Fibroblast of lung (primary cell): Measurements from ENCODE around the gene PIAS1. TPM values are rescaled to one million over a fixed set of nuclear protein-coding genes. Genes with fewer than 3 reads are reported as not detected.
"Not testable (repeated sequence)": the region's sequence is repeated elsewhere in the genome, so short reads cannot be mapped to it uniquely, and the experiment has no call there.

Experiments used
- DNase-seq, 2 donors: peaks; one replicate each; pipeline versions ENCODE4 v3.0.0 to v3.0.0-alpha.2; 2010; ENCODE audit warnings: low read depth in 2 of 2
- H2AFZ ChIP-seq: 2 replicates; pipeline ENCODE4 v1.5.1; 2012; ENCODE audit warnings: low read length, control low read depth, inconsistent platforms
- H3K27ac ChIP-seq: 2 replicates; pipeline ENCODE4 v1.5.1; 2011; ENCODE audit warnings: low read length, control low read depth; ENCODE audit not compliant: insufficient read depth
- H3K27me3 ChIP-seq: 2 replicates; pipeline ENCODE4 v1.5.1; 2011; ENCODE audit warnings: mild to moderate bottlenecking, low read length; ENCODE audit not compliant: control insufficient read depth, insufficient read depth
- H3K36me3 ChIP-seq: 2 replicates; pipeline ENCODE4 v1.5.1; 2011; ENCODE audit warnings: low read length; ENCODE audit not compliant: control insufficient read depth, insufficient read depth
- H3K4me1 ChIP-seq: 2 replicates; pipeline ENCODE4 v1.5.1; 2011; ENCODE audit warnings: low read length; ENCODE audit not compliant: control insufficient read depth, insufficient read depth; ENCODE audit errors: extremely low read depth
- H3K4me2 ChIP-seq: 2 replicates; pipeline ENCODE4 v1.5.1; 2011; ENCODE audit warnings: low read length, control low read depth; ENCODE audit not compliant: insufficient read depth; ENCODE audit errors: extremely low read depth
- H3K4me3 ChIP-seq, 4 experiments: fragments of 200-600 bp in 1 of 4; sonication (generic) in 1 of 4; replicated peaks in 1 of 4; 2 replicates each; pipeline ENCODE4 v1.5.1; 2011 to 2016; ENCODE audit warnings: low read length in 4 of 4, low read depth in 3 of 4, mild to moderate bottlenecking in 3 of 4, control low read depth in 2 of 4, inconsistent platforms in 1 of 4, mixed read lengths in 1 of 4; ENCODE audit not compliant: insufficient read depth in 1 of 4; ENCODE audit errors: control extremely low read depth in 1 of 4
- H3K79me2 ChIP-seq: 2 replicates; pipeline ENCODE4 v1.5.1; 2012; ENCODE audit warnings: mild to moderate bottlenecking, low read length, inconsistent platforms; ENCODE audit not compliant: control insufficient read depth, insufficient read depth
- H3K9ac ChIP-seq: 2 replicates; pipeline ENCODE4 v1.5.1; 2011; ENCODE audit warnings: mild to moderate bottlenecking, low read length, control low read depth; ENCODE audit not compliant: insufficient read depth
- H3K9me3 ChIP-seq: 2 replicates; pipeline ENCODE4 v1.5.1; 2012; ENCODE audit warnings: low read depth, low read length; ENCODE audit not compliant: control insufficient read depth, insufficient read depth
- H4K20me1 ChIP-seq: 2 replicates; pipeline ENCODE4 v1.5.1; 2011; ENCODE audit warnings: low read length; ENCODE audit not compliant: control insufficient read depth, insufficient read depth; ENCODE audit errors: extremely low read depth
- EZH2 ChIP-seq: IDR thresholded peaks from 2 replicates; pipeline ENCODE4 v1.5.1; 2012; ENCODE audit warnings: low read length, control low read depth, mild to moderate bottlenecking; ENCODE audit errors: missing control alignments
- polyA plus RNA-seq, 2 donors: library from polyadenylated mRNA; depleted of rRNA in 1 of 2; stranded (reverse) in 1 of 2; unstranded in 1 of 2; fragments of >200 nt; gene quantifications; 2 replicates each; pipeline ENCODE4 v1.2.1, GENCODE V29; 2011 to 2012; ENCODE audit warnings: missing spikeins in 1 of 2
- total RNA-seq: library from RNA; depleted of rRNA; stranded (reverse); fragments of >200 nt; gene quantifications from 2 replicates; pipeline ENCODE4 v1.2.1, GENCODE V29; 2014
- TF ChIP-seq, protein P1 (sequence below), 2 donors: IDR thresholded peaks in 1 of 2; conservative IDR thresholded peaks in 1 of 2; 1 replicate in 1 of 2; 2 replicates in 1 of 2; pipeline ENCODE4 v1.5.1; 2011 to 2012; ENCODE audit warnings: low read length in 2 of 2, control low read depth in 1 of 2, inconsistent platforms in 1 of 2, low read depth in 1 of 2, mild to moderate bottlenecking in 1 of 2

Gene PIAS1
- total and polyA plus RNA-seq, 2 donors (not counting 1 experiment from before 2014, with no cell fraction given): 17.0 to 35.1 TPM

DNA sequence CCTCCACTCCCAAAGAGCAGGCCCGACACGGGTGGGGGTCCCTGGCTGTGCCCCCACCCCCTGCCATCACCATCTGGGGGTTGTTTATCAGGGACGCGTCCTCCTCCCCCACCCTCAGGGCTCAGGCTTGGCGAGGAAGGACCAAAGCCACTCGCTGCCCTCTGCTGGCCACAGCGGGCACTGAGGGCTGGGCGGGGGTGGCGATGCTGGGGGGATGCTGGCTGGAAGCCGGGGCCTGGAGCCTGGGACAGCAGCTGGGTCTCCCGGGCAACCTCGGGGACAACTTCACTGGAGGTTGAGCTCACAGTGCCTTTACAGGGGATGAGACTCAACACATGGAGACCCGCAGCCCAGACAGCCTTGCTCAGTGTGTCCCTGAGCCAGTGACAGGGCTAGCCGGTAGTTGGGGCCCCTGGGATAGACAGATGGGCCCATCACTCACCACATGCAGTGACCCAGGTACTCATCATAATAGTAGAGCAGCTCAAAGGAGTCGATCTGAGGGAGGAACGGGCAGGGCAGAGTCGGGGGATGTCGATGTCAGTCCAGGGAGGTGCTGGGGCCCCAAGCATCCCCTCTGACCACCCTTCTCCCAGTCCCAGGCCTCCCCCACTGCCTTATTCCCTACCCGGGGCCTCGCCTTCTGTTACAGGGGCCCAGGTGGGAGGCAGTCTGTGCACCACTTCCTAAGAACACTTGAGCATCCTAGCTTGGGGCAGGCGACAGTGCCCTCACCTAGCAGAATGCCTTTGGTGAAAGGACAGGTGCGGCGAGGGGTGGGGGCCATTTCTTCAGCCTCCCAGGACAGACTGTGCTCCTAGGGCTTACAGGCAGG lies 156.9 kb downstream of the PIAS1 start:
- Histone ChIP-seq H3K4me3 (no peak overlapping the region), H3K27me3 (no peaks in the 10 kb centered on the region), H3K36me3 (peaks cover 2% of the 10 kb centered on the region), H2AFZ (no peak overlapping the region), H3K9ac (no peak overlapping the region), H3K4me1 (no peaks in the 10 kb centered on the region), H3K9me3 (no peaks in the 10 kb centered on the region), H3K4me2 (peak overlapping the region; percentile 35), H3K27ac (no peak overlapping the region), H3K79me2 (no peaks in the 10 kb centered on the region), H4K20me1 (no peaks in the 10 kb centered on the region)
- TF ChIP-seq, protein P1, sequence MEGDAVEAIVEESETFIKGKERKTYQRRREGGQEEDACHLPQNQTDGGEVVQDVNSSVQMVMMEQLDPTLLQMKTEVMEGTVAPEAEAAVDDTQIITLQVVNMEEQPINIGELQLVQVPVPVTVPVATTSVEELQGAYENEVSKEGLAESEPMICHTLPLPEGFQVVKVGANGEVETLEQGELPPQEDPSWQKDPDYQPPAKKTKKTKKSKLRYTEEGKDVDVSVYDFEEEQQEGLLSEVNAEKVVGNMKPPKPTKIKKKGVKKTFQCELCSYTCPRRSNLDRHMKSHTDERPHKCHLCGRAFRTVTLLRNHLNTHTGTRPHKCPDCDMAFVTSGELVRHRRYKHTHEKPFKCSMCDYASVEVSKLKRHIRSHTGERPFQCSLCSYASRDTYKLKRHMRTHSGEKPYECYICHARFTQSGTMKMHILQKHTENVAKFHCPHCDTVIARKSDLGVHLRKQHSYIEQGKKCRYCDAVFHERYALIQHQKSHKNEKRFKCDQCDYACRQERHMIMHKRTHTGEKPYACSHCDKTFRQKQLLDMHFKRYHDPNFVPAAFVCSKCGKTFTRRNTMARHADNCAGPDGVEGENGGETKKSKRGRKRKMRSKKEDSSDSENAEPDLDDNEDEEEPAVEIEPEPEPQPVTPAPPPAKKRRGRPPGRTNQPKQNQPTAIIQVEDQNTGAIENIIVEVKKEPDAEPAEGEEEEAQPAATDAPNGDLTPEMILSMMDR (conservative IDR thresholded peaks at IDR 0.05 in 1 of 2, IDR thresholded peaks at IDR 0.05 in 1 of 2; ENCODE audit: low read depth in 1 of 2, low read length in 2 of 2): peak; percentile 77 to 88
- TF ChIP-seq EZH2: no peak
- peak; percentile 20 to 37 for DNase-seq

DNA sequence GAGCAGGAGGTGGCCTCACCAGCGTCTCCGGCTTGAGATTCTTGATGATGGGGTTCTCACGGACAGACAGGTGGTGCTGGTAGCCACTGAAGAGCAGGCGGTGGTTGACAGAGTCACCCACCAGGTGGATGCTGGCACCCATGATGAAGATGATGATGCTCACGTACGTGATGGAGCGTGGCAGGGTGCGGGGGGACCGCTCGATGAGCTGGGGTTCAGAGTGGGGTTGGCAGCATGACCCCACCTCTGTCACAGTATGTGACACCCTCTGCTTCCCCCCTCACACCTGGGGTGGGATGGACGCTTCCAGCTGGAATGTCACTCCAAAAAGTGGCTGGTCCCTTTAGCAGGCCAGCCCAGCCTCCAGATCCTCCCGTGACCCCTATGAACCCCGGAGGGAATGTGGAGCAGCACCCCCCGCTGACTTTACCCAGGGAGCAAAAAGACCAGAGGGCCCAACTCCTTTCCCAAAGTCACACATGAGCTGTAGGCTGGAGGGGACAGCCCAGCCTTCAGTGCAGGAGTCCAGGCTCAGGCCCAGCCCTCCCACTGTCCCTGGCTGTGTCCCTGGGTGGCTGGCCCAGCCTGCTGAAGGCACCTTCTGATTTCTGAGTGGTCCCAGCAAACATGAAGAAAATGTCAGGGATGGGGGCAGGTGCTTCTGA lies 157.7 kb downstream of the PIAS1 start:
- H3K9ac ChIP-seq: no peak overlapping the region
- H3K9me3 ChIP-seq: no peaks in the 10 kb centered on the region
- H3K27me3 ChIP-seq: no peaks in the 10 kb centered on the region
- H4K20me1 ChIP-seq: no peaks in the 10 kb centered on the region
- H3K79me2 ChIP-seq: no peaks in the 10 kb centered on the region
- no peak overlapping the region for H2AFZ ChIP-seq
- H3K27ac ChIP-seq: no peak overlapping the region
- H3K4me2 ChIP-seq: no peak overlapping the region
- H3K4me3 ChIP-seq: no peak overlapping the region
- TF ChIP-seq, protein P1 (conservative IDR thresholded peaks at IDR 0.05 in 1 of 2, IDR thresholded peaks at IDR 0.05 in 1 of 2; ENCODE audit: low read depth in 1 of 2, low read length in 2 of 2): no peak
- TF ChIP-seq EZH2: no peak
- DNase-seq: no peak
- H3K4me1 ChIP-seq: no peaks in the 10 kb centered on the region
- peaks cover 2% of the 10 kb centered on the region for H3K36me3 ChIP-seq

DNA sequence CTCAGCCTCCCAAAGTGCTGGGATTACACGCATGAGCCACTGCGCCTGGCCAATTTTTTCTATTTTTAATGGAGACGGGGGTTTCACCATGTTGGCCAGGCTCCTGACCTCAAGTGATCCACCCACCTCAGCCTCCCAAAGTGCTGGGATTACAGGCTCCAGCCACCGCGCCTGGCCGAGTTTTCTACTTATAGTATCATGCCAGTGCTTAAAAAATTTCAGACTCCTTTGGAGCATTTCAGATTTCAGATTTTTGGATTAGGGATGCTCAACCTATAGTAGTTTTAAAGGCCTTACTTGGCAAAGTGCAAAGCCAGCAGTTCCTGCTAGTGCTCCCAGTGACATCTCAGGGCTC lies 159.4 kb downstream of the PIAS1 start:
- not testable (repeated sequence) for H3K27me3 ChIP-seq, H3K36me3 ChIP-seq, H2AFZ ChIP-seq, H3K27ac ChIP-seq, H4K20me1 ChIP-seq, H3K4me3 ChIP-seq, H3K9me3 ChIP-seq, DNase-seq, H3K9ac ChIP-seq, H3K79me2 ChIP-seq, H3K4me2 ChIP-seq, H3K4me1 ChIP-seq
